DMS53 (cell line): ENCODE results near the gene DYNC1I2.

Experiments used
- DNase-seq: peaks from one replicate; lab custom pipeline; 2025; lab: John Stamatoyannopoulos, UW

DYNC1I2 gene

GRCh38 chr2:171778515-171778914, 91.2 kb downstream of the DYNC1I2 start:
- DNase-seq, result no peak

DNA sequence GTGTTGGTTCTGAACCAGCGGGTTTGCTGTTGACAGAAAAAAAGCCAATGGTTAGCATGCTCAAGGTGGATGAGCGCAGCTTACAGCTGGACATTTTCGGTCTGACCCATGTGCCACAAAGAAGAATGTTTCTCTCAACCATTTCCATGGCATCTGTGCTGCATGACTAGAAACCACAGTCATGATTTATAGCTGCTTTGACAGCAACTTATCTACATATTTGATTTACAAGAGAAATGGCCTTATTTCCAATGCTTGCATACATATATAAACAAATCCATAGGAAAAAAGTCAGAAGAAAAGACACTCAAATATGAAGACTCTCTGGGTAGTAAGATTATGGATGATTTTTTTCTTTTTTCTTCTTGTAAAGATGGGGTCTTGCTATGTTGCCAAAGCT, 98.2 kb downstream of the DYNC1I2 start:
- DNase-seq, result no peak

DNA sequence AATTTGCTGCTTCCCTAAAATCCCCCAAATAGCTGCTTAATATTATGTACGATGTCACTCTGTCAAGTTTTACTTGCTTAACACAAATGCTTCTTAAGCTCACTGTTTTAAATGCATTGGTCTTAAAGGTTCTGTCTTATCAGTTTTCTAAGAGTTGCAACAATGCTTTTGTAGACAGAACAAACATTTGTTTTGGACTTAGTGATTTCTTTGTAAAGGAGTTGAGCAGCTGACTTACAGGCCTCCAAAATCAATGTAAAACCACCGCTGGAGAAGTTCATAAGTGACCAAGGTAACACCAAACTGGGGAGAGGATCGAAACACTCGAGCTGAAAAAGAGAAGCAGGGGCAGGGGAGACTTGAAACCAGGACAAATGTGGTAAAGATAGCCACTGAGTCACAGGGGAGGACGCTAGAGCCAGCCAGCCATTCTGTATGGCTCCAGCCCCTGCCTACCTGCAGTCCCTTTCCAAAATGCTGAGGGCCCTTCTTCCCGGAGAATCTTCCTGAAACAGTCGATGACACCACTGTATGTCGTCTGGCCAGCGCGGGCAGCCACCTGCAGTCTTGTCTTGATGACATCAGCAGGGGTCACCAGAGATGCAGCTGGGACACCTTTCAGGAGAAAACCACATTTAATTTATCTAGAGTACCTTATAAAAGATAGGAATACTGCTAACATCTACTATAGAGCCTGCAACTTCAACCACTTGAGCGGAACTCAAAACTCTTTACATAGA, 100.2 kb downstream of the DYNC1I2 start:
- DNase-seq, result peak; percentile 18

DNA sequence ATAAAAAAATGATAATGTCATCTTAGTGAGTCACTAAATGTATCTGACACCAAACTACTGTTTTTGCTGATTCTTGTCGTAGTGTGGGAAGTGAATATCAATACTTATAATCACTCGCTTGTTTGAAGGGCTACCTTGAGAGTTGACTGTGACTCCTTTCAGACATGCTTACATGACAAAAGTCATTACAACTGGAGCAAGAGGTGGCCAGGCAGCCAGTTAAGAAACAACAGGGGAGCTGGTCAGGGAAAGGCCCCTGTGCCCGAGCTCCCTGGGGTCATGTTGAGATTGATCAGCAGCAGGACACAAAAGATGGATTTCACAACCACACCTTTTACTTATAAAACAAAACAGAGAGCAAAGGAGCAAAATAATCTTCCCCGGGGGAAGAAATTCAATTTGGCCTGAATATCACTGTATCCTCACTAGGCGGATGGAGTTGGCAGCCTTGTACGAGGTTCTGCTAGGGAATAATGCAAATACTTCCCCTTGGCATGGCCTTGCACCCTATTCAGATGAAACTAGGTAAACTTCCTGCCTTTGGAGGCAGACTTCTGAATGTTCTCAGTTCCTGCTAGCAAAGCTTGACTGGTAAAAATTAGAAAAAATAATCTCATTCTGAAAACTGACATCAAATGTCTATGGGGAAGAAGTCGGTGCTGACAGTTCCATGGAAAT, 101.2 kb downstream of the DYNC1I2 start:
- no peak for DNase-seq

DNA sequence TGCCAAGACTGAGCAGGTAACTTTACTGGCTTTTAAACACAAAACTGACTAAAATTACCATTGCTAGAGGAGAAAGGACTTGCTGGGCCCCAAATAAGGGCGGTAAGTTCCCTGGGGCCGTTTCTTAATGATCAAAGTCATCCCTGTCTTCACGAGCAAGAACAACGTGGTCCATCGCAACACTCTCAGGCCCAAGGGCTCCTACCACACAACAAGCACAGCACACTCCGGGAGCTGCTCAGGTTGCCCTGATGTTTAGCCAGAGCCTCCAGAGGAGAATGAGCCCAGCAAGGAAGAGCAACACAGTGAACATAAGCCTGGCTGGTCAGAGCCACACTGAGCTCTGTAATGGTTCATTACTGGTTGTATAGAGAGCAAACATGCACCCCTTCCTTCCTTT, 102.7 kb downstream of the DYNC1I2 start:
- no peak for DNase-seq

- no peak for DNase-seq
These were observed 104.1 kb downstream of the DYNC1I2 start for GRCh38 chr2:171791361-171791760.

- DNase-seq, result no peak
These were observed 104.9 kb downstream of the DYNC1I2 start for GRCh38 chr2:171792157-171792556.

DNA sequence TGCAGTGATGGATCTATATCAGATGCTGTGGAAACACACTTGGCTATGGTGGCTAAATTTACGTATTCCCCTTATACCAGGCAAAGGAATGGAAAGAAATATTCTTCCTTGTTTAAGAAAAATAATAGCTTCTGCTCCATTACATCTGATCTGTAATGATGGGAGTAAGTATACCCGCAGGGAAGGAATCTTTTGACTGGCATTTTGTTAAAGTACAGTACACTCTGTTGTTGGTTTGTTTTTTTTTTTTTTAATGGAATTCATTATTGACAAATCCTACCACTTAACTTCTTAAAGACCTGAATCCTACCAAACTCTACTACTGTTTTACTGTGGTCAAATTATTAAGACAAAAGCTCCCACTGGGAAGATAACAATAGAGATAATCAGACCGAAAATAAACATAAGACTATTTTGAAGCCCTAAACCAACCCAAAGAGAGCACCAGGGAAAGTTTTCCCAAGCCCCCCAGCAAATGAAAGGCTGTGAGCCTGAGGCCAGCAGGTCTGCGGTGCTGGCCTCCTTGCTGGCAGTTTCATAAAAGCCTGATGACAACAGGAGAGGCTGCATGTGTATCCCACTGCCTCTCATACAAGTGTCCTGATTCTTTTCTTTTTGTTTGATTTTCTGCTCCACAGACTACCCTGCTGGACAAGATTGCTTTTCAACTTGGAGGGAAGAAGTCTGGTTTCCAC, 105.8 kb downstream of the DYNC1I2 start:
- DNase-seq, result no peak

- DNase-seq, result no peak
These were observed 106.7 kb downstream of the DYNC1I2 start for GRCh38 chr2:171793691-171794678.

DNA sequence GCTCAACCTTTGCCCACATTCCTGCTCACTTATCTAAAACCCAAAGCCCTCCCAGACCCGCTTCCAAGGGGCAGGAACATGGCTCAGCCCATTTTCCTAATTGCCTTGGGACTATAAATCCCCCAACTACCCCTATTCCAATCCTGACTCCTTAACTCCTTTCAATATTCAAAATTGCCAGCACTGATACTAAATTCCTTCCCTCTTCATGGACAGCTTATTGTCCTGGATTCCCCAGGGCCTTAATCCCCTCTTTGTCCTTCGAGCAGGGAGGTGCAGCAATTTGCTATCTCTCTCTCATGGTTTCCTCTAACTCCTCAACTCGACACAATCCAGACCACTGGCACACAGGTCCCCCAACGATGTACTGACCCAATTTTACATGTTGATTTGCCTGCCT, 107.6 kb downstream of the DYNC1I2 start:
- no peak for DNase-seq
